Natural killer cell (primary cell): ENCODE data around the gene MAGEA11. TPM values are rescaled to one million over a fixed set of nuclear protein-coding genes. Genes with fewer than 3 reads are reported as not detected.
"Not testable (repeated sequence)": the region's sequence is repeated elsewhere in the genome, so short reads cannot be mapped to it uniquely, and the experiment has no call there.

Experiments used
- ATAC-seq, 3 donors: fragments of 150-1000 bp in 2 of 3; fragments of 200-7000 bp in 1 of 3; cut with Tn5 transposase; 1 replicate in 1 of 3; 2 replicates in 2 of 3; pipeline ENCODE4 v1.10.0; 2021; ENCODE audit warnings: mild to moderate bottlenecking in 2 of 3, moderate library complexity in 2 of 3
- DNase-seq, 2 donors: peaks; one replicate each; pipeline versions ENCODE4 v3.0.0 to v3.0.0-alpha.2; 2013 to 2021; ENCODE audit warnings: mixed read lengths in 1 of 2
- H3K27ac ChIP-seq: one replicate; pipeline ENCODE4 v1.5.1; 2013; ENCODE audit warnings: mild to moderate bottlenecking, low read length
- H3K27me3 ChIP-seq: one replicate; pipeline ENCODE4 v1.6.1; 2013; ENCODE audit warnings: low read length; ENCODE audit not compliant: control insufficient read depth, insufficient read depth
- H3K36me3 ChIP-seq: one replicate; pipeline ENCODE4 v1.6.1; 2013; ENCODE audit warnings: low read length; ENCODE audit not compliant: control insufficient read depth, insufficient read depth
- H3K4me1 ChIP-seq: one replicate; pipeline ENCODE4 v1.6.1; 2013; ENCODE audit warnings: low read length; ENCODE audit not compliant: control insufficient read depth, insufficient read depth
- H3K4me3 ChIP-seq: one replicate; pipeline ENCODE4 v1.5.1; 2013; ENCODE audit warnings: low read length
- H3K9me3 ChIP-seq: one replicate; pipeline ENCODE4 v1.6.1; 2013; ENCODE audit warnings: low read length; ENCODE audit not compliant: control insufficient read depth, insufficient read depth
- H3K27ac Mint-ChIP-seq, 2 donors: one replicate each; pipeline ENCODE4 v1.8.0; 2022; ENCODE audit warnings: mild to moderate bottlenecking in 2 of 2, mixed read lengths in 2 of 2, moderate library complexity in 1 of 2
- H3K27me3 Mint-ChIP-seq, 2 donors: one replicate each; pipeline ENCODE4 v1.8.0; 2022; ENCODE audit warnings: low read depth in 2 of 2, mixed read lengths in 2 of 2
- H3K36me3 Mint-ChIP-seq: one replicate; pipeline ENCODE4 v1.8.0; 2022; ENCODE audit warnings: mixed read lengths
- H3K4me1 Mint-ChIP-seq, 2 donors: one replicate each; pipeline ENCODE4 v1.8.0; 2022; ENCODE audit warnings: mixed read lengths in 2 of 2
- H3K4me3 Mint-ChIP-seq: one replicate; pipeline ENCODE4 v1.8.0; 2022; ENCODE audit warnings: mild to moderate bottlenecking, moderate library complexity, mixed read lengths
- H3K9me3 Mint-ChIP-seq, 2 donors: one replicate each; pipeline ENCODE4 v1.8.0; 2022; ENCODE audit warnings: mixed read lengths in 2 of 2
- CTCF ChIP-seq: fragments of 200-600 bp; IDR thresholded peaks from one replicate; pipeline ENCODE4 v1.8.0; 2022; ENCODE audit warnings: antibody characterized with exemption
- WGBS: methylation state at CpG from one replicate; pipeline ENCODE4 v1.1.7; 2013; ENCODE audit warnings: missing lambda C conversion rate; ENCODE audit not compliant: insufficient coverage; 5-methylcytosine and 5-hydroxymethylcytosine counted together
- intact Hi-C: fragments of 100-400 bp; cut with micrococcal nuclease; formaldehyde crosslinking; loops from one replicate; pipeline ENCODE4 v1.14.2; 2022
- total RNA-seq, 4 donors: library from RNA; stranded (reverse); fragments of 120-200 nt in 1 of 4; gene quantifications; one replicate each; pipeline versions ENCODE4 v1.2.3 to v1.2.4, GENCODE V29; 2013 to 2022

The MAGEA11 gene
- total RNA-seq, 3 donors from 2014 or later (not counting 1 experiment from before 2014, with no cell fraction given), result not detected

DNA sequence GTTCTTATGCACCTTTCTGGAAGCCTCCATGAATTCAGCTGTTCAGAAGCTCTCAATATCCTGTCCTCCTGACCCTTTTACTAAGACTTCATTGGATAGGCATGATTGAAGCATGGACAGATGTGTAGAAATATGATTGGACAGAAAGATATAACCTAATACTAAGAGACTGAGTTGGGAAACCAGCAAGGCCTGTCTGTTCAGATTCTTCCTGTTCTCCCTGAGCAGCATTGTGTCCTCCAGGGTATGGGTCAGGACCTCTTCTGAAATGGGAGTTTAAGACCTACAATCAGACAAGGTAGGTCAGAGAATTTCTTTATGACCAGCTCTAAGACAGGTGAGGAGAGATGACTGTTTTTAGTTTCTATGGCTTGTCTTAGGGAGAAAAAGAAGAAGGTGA lies 23.9 kb upstream of the MAGEA11 start:
- Mint-ChIP-seq H3K27ac (no peak overlapping the region), H3K4me3 (no peak overlapping the region), H3K27me3 (peaks cover 14 to 24% of the 10 kb centered on the region in 2 donors), H3K36me3 (no peaks in the 10 kb centered on the region), H3K4me1 (no peaks in the 10 kb centered on the region), H3K9me3 (no peaks in the 10 kb centered on the region)
- no peak for TF ChIP-seq CTCF
- Histone ChIP-seq H3K9me3 (peaks cover 3% of the 10 kb centered on the region), H3K4me1 (no peaks in the 10 kb centered on the region), H3K36me3 (no peaks in the 10 kb centered on the region), H3K27me3 (no peaks in the 10 kb centered on the region), H3K4me3 (no peak overlapping the region), H3K27ac (no peak overlapping the region)
- ATAC-seq (no peak), DNase-seq (no peak)
- intact Hi-C loops, result no loop called here

DNA sequence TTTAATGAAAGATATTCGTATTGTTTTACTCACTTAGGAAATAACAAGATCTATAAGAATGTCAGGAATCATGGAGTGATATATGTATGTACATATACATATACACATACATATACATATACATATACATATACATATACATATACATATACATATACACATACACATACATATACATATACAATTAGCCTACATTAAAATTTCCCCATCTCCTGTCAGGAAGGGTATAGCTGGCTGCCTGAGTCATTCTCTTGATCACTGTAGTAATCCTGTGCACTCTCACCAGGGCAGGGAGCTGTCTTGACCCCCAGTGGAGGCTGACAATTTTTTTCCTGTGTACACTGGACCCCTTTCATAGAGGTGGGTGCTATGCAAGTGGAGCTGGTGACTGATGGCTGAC lies 23.3 kb upstream of the MAGEA11 start:
- Mint-ChIP-seq H3K9me3 (no peaks in the 10 kb centered on the region), H3K4me1 (no peaks in the 10 kb centered on the region), H3K4me3 (no peak overlapping the region), H3K27ac (no peak overlapping the region), H3K36me3 (no peaks in the 10 kb centered on the region), H3K27me3 (peaks cover 15 to 27% of the 10 kb centered on the region in 2 donors)
- no CpG with 5 or more reads among the region's 1 CpG for WGBS
- TF ChIP-seq CTCF, result no peak
- intact Hi-C loops, result no loop called here
- ATAC-seq (no peak), DNase-seq (no peak)
- H3K4me1 ChIP-seq, result no peaks in the 10 kb centered on the region
- H3K27me3 ChIP-seq, result no peaks in the 10 kb centered on the region
- peaks cover 3% of the 10 kb centered on the region for H3K9me3 ChIP-seq
- H3K27ac ChIP-seq, result no peak overlapping the region
- H3K36me3 ChIP-seq, result no peaks in the 10 kb centered on the region
- no peak overlapping the region for H3K4me3 ChIP-seq

GRCh38 chrX:149691794-149692193 lies 20.1 kb upstream of the MAGEA11 start:
- Histone ChIP-seq H3K9me3 (peaks cover 3% of the 10 kb centered on the region), H3K36me3 (no peaks in the 10 kb centered on the region), H3K4me3 (no peak overlapping the region), H3K4me1 (no peaks in the 10 kb centered on the region), H3K27me3 (no peaks in the 10 kb centered on the region), H3K27ac (no peak overlapping the region)
- no peak overlapping the region for H3K4me3 Mint-ChIP-seq
- intact Hi-C loops, result no loop called here
- WGBS, result no CpG with 5 or more reads among the region's 1 CpG
- no peak for TF ChIP-seq CTCF
- H3K4me1 Mint-ChIP-seq, result no peaks in the 10 kb centered on the region
- no peak overlapping the region for H3K27ac Mint-ChIP-seq
- ATAC-seq, result no peak
- H3K27me3 Mint-ChIP-seq, result peaks cover 13 to 52% of the 10 kb centered on the region in 2 donors
- no peaks in the 10 kb centered on the region for H3K9me3 Mint-ChIP-seq
- no peaks in the 10 kb centered on the region for H3K36me3 Mint-ChIP-seq
- DNase-seq, result no peak

- WGBS, result 40% methylated on average over 1 of the region's 6 CpGs
- H3K4me3 Mint-ChIP-seq, H3K36me3 Mint-ChIP-seq, H3K27me3 ChIP-seq, ATAC-seq, H3K9me3 ChIP-seq, H3K27ac ChIP-seq, intact Hi-C loops, H3K36me3 ChIP-seq, H3K4me3 ChIP-seq, H3K4me1 ChIP-seq, DNase-seq, H3K27ac Mint-ChIP-seq, H3K4me1 Mint-ChIP-seq, H3K9me3 Mint-ChIP-seq: not testable (repeated sequence)
- H3K27me3 Mint-ChIP-seq, result peaks cover 13 to 52% of the 10 kb centered on the region in 2 donors
Measured at GRCh38 chrX:149692686-149693272, 19.1 kb upstream of the MAGEA11 start.
